ENCODE results near the gene ZNF276.
"Not testable (repeated sequence)": the region's sequence is repeated elsewhere in the genome, so short reads cannot be mapped to it uniquely, and the experiment has no call there.

The ZNF276 gene

GRCh38 chr16:89696670-89697128, 24.6 kb upstream of the ZNF276 start:
- DNase-seq (ENCODE audit: low read depth): no peak

GRCh38 chr16:89697161-89697615, 24.1 kb upstream of the ZNF276 start:
- no peak for DNase-seq (ENCODE audit: low read depth)

DNA sequence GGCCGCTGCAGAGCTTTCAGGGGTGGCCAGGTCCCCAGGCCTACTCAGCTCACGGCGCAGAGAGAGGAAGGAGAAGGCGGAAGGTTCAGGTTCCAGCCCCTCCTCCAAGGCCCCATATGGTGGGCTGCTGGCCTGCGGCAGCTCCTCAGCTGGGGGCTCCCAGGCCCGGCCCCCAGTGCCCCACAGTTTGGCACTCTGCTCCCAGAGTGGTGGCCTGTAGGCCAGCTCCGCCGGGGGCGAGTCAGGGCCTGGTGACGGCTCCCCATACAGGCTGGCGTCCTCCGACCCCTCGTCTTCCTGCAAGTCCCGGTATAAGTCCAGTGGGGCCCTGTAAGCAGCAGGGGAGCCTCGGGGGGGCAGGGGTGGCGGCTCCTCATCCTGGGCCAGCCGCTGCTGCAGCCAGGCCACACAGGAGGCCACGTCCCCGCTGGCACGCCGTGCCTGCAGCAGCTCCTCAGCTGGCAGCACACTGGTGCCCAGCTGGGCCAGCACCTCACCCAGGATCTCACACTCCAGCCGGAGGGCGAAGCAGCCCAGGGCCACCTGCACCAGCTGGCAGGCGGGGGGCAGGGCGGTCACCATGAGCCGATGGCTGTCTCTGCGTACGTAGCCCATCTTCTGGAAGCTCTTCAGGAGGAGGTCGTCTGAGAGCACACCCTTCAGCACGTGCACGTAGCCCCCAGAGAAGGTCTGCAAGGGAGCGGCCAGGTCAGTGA, 23.6 kb upstream of the ZNF276 start:
- no peak for DNase-seq (ENCODE audit: low read depth)

DNA sequence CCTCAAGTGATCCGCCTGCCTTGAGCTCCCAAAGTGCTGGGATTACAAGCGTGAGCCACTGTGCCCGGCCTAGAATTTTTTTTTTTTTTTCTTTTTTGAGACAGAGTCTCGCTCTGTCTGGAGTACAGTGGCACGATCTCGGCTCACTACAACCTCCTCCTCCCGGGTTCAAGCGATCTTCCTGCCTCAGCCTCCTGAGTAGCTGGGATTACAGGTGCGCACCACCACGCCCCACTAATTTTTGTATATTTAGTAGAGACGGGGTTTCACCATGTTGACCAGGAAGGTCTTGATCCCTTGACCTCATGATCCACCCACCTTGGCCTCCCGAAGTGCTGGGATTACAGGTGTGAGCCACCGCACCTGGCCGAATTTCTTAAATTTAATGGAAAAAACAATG, 22.6 kb upstream of the ZNF276 start:
- not testable (repeated sequence) for DNase-seq (ENCODE audit: low read depth)

DNA sequence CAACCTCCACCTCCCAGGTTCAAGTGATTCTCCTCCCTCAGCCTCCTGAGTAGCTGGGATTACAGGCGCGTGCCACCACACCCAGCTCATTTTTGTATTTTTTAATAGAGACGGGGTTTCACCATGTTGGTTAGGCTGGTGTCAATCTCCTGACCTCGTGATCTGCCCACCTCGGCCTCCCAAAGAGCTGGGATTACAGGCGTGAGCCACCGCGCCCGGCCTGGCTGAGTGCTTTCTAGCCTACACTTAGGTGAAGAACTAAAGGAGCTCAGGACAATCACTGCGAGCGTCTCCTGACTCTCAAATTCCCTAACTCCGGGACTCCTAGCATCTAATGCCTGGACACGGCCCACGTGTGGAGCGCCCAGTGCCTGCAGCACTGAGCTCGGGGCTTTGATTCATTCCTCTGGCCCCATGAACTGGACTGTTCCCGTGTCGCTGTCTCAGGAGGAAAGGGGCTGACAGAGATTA, 21.7 kb upstream of the ZNF276 start:
- not testable (repeated sequence) for DNase-seq (ENCODE audit: low read depth)

- DNase-seq (ENCODE audit: low read depth): peak; percentile 94
Measured at GRCh38 chr16:89700100-89700648, 21.2 kb upstream of the ZNF276 start.

DNA sequence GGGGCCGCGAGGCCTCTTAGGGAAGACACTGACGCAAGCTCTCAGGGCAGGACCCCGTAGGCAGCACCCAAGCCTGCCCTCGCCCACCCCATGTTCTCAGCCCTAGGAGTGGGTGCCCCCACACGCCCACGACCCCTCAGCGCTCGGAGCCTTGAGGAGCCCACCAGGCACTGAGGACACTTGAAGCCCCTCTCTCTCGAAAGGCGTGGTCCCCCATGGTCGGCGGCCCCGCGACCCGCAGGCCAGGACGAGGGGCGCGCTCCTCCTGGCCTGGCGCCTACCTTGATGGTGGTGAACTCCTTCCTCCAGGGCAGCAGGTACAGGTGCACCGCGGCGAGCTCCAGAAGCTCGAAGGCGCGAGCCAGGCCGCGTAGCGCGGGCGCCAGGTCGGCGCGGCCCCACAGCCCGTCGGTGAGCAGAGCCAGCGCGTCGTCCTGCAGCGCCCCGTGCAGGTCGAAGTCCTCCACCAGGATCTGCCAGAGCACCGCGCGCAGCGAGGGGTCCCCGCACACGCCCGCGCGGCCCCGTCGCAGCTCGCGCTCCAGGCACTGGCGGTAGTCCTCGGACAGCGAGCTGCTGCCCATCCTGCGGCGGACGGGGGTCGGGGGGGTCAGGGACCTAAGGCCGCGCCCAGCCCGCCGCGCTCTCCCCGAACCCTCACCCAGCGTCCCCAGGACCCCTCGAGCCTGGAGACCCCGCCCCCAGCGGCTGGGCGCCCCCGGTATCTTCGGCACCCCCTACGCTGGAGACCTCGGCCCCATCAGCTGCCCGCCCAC, 20.5 kb upstream of the ZNF276 start:
- DNase-seq (ENCODE audit: low read depth): peak; percentile 33

- peak; percentile 84 for DNase-seq (ENCODE audit: low read depth)
Measured at GRCh38 chr16:89701425-89702406, 19.6 kb upstream of the ZNF276 start, which contains the start of gene SPATA2L. Gene SPATA2L (minus strand): TSS chr16:89701705. CDS start chr16:89701232, 473 bp downstream.

DNA sequence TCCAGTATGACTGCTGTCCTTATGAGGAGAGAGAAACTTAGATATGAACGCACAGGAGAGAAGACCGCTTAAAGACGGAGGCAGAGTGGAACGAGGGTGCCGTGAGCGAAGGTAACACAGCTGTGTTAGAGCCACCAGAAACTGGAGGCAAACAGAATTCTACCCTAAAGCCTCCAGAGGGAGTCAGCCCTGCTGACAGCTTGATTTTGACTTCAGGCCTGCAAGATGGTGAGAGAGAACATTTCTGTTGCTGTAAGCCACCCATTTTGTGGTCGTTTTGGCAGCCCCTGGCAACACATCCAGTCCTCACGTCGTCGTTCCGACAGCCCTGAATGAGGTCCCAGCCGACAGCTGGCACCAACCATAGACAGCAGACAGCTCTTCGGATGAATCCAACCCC, 17.1 kb upstream of the ZNF276 start:
- no peak for DNase-seq (ENCODE audit: low read depth)

DNA sequence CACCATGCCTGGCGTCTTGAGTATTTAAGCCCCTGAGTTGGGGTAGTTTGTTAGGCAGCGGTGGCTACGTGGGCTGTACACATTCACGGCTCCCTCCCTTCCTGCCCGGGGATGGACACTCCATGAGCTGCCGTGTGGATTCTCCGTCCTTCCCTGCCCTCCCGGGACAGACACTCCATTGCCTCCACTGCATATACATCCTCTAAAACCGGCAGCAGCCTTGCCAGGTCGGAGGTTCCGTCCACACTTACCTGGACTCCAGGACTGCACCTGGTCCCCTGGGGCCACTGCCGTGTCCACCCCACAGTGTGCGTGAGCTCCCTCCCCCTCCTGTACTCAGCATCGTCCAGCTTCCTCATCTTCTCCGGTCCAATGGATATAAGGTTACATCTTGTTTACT, 16.3 kb upstream of the ZNF276 start:
- no peak for DNase-seq (ENCODE audit: low read depth)

DNA sequence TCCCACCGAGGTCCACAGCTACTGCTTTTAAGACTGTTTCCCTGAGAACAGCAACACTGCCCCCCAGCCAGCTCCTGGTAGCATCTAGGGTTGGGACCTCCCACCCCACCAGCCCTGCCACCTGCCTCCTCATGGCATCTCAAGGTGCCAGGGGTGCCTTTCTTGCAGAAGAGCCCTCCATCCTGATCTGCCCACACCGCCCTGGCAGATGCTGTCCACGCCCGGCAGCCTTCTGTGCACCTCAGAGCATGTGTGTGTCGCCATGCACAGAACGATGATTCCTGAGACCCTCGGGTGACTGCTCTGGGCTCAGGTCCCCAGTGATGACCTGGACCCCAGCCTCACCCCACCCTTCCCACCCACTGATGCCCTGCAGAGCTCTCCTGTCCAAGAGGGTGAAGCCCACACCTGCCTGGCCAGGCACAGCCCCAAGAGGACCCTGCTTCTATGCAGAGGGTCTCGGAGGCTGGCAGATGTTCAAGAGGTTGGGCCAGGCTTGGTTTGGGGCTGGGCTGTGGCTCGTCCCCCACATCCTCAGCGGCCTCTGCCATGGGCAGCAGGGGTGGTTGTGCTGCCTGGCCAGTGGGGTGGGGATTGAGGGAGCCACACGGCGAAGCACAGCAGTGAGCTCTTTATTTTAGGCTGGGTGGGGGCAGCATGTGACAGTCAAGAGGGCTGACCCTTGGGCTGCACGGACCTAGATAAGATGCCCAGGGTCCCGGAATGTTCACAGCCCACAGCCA, 14.6 kb upstream of the ZNF276 start:
- DNase-seq (ENCODE audit: low read depth): no peak

DNA sequence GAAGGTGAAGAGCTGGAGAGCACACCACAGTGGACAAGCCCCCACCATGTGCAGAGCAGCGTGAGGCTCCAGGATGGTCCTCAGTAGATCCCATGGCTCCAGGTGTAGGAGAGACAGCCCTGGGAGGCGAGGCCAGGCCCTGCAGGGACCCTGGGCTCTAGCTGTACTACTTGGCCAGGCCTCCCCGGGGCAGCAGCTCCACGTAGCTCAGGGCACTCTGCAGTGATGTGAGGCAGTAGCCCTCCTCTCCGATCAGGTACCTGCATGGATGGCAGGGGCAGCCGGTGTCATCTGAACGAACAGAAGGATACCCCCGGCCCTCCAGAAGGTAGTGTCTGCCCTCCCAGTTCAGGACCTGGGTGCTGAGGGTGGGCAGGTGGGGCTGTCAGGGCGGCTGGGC, 13.6 kb upstream of the ZNF276 start:
- no peak for DNase-seq (ENCODE audit: low read depth)

GRCh38 chr16:89708481-89708931, 12.8 kb upstream of the ZNF276 start:
- DNase-seq (ENCODE audit: low read depth): no peak

DNA sequence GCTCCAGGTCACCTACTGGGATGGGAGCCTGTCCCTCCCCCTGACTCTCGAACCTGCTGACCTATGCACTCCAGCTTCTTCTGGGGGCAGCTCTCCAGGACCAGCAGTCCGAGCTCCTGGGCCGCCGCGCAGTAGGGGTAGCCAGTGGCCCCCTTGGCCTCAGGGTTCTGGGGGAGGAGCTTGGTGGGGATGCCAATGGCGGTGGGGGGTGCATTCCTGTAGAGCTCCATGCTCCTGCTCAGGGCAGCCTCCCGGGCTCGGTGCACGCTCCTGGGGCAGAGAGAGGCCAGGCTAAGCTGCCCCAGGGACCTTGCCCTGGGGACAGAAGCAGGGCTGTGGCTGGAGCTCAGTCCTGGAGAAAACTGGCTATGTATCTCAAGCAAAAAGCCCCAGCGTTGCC, 12.2 kb upstream of the ZNF276 start:
- DNase-seq (ENCODE audit: low read depth): no peak

DNA sequence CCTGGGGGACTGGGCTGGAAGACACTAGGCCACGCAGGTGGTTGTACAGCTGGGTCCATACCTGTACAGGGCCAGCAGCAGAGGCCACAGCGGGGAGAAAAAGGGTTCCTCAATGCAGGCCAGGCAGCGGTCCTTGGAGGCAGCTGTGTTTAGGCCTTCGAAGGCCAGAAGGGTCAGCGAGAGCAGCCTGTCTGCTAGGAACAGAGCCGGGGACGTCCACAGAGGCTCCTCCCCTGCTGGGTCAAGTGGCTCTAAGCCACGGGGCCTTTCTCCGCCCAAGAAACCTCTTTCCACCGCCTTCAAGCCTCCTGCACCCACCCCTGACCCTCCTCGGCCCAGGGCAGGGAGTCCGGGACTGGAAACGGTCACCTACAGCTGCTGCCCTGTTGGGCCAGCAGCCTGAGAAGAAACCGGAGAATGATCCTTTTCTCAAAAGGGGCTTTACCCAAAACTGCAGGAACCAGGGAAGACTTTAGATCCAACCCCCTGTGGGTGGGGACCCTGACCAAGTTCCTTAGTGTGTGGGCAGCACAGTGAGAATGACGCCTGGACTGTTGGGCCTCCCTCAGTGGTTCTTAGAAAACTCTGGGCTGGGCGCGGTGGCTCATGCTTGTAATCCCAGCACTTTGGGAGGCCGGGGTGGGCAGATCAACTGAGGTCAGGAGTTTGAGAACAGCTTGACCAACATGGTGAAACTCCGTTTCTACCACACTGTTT, 11.5 kb upstream of the ZNF276 start:
- no peak for DNase-seq (ENCODE audit: low read depth)

DNA sequence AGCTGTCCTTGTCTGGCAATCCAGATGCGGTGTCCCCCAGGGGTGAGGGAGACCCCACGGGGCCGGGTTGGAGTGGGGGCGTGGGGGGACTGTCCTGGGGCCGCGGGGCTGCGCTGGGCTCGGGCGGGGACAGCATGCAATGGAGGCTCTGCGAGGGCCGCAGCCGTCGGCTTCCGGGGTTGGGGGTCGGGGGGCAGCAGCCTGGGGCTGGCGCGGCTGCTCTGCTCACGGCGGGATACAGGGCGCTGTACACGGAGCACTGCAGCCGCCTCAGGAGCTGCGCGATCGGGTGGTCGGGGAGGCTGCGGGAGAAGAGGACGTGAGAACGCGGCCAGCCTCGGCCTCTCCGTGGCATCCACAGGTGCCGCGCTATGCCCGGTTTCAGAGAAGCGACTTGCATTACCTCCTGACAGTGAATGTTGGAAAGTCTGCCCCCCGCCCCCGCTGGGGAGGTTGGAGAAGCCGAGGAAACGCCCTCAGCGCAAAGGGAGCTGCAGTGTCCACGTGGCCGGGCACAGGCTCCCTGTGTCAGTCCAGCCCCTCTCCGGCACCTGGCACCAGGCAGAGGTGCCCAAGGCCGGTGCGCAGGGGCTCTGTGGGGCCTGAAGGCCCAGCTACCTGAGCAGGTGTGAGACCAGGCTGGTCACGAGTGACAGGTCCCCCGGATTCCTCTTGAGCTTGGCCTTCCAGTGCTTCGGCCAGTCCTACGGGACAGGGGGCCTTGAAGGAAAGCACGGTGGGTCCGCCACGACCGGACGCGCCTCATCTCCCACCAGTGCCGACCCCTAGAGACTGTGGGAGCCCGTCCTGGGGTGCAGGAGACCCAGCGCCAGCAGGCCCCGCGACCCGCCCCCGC, 10.4 kb upstream of the ZNF276 start:
- no peak for DNase-seq (ENCODE audit: low read depth)

- DNase-seq (ENCODE audit: low read depth): peak; percentile 49
Measured at GRCh38 chr16:89711601-89712273, 9.6 kb upstream of the ZNF276 start.

- no peak for DNase-seq (ENCODE audit: low read depth)
Measured at GRCh38 chr16:89712274-89712781, 9.0 kb upstream of the ZNF276 start.

Measured in amniotic epithelial cell (primary cell).